Measurements from ENCODE around the gene ISCA2. TPM values are rescaled to one million over a fixed set of nuclear protein-coding genes. Genes with fewer than 3 reads are reported as not detected.

ISCA2 gene
- total RNA-seq, 2 experiments from 2014 or later, result 38.4 to 50.0 TPM

DNA sequence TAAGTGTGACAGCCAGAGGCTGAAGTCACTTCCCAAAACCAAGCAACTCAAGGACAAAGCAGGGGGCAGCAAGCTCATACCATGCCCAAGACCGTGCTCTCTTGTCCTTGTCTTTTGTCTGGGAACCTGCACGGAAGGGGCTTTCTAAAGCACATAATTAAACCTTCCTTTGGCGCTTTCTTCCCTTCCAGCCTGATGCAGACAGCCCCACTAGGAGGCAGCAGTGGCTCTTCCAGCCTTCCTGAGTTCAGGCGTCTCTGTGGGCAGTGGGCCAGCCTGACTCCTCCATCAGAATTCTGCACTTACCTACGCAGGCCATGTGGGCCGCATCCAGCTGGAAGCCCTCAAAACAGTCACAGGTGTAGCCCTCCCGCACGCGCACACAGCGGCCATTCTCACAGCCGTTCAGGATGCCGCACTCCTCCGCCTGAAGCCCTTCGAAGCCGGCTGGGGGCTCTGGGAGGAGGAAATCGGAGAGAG, 7.6 kb downstream of the ISCA2 start:
- Histone ChIP-seq H3K4me2 (ENCODE audit: low read length) (no peak overlapping the region), H3K4me1 (ENCODE audit: insufficient read depth, low read length, poor library complexity, severe bottlenecking) (peaks cover 4% of the 10 kb centered on the region), H3K4me3 (ENCODE audit: low read depth, low read length, poor library complexity, severe bottlenecking) (no peak overlapping the region), H3K9me2 (ENCODE audit: insufficient read depth, low read length) (no peaks in the 10 kb centered on the region), H3K27ac (ENCODE audit: low read depth, low read length, poor library complexity, severe bottlenecking) (no peak overlapping the region), H4K20me1 (ENCODE audit: insufficient read depth, low read length) (no peaks in the 10 kb centered on the region), H3K79me2 (ENCODE audit: insufficient read depth, low read depth, low read length) (no peaks in the 10 kb centered on the region), H3K36me3 (ENCODE audit: insufficient read depth, low read length) (0 out of 2 replicates have a peak, but pooled peaks cover 5% of the 10 kb centered on the region), H2AFZ (ENCODE audit: low read length) (no peak overlapping the region), H3K9me3 (ENCODE audit: low read length) (no peaks in the 10 kb centered on the region)
- POLR2A ChIA-PET, result no interaction called here
- no TSS peak for BruUV-seq (replicated peaks)
- CTCF ChIA-PET (ENCODE audit: unreplicated experiment), result interaction anchor here (1.0 kb wide), 1 partner anchor 24 kb away, joined by 4 read pairs; no protein-coding TSS in a partner anchor
- TF ChIP-seq EZH2phosphoT487 (IDR thresholded peaks at IDR 0.05; ENCODE audit: borderline replicate concordance, low read depth, low read length), result no peak
- TF ChIP-seq, protein P1, sequence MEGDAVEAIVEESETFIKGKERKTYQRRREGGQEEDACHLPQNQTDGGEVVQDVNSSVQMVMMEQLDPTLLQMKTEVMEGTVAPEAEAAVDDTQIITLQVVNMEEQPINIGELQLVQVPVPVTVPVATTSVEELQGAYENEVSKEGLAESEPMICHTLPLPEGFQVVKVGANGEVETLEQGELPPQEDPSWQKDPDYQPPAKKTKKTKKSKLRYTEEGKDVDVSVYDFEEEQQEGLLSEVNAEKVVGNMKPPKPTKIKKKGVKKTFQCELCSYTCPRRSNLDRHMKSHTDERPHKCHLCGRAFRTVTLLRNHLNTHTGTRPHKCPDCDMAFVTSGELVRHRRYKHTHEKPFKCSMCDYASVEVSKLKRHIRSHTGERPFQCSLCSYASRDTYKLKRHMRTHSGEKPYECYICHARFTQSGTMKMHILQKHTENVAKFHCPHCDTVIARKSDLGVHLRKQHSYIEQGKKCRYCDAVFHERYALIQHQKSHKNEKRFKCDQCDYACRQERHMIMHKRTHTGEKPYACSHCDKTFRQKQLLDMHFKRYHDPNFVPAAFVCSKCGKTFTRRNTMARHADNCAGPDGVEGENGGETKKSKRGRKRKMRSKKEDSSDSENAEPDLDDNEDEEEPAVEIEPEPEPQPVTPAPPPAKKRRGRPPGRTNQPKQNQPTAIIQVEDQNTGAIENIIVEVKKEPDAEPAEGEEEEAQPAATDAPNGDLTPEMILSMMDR (conservative IDR thresholded peaks at IDR 0.05; ENCODE audit: low read length), result peak; percentile 67
- intact Hi-C loops (cut with micrococcal nuclease; ENCODE audit: unreplicated experiment), result loop anchor here (5.0 kb wide), 1 partner anchor 106 kb away; no protein-coding TSS in a partner anchor
- peak; percentile 31 for DNase-seq (ENCODE audit: low spot score)

DNA sequence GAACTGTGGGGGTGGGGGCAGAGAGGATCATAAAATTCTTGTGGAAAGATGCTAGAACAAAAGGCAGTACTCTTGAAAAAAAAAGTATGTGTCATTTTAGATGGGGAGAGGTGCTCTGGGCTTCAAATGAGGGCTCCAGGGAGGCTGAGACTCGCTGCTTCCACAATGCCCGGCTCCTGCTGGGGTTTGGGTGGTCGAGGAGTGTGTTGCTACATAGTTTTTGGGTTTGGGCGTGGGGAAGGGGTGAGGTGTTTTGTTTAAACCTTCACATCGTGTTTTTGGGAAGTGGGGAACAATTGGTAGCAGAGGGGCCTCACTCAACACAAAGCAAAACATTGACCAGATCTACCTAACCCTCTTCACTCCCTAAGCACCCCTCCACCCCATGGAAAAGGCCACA, 8.1 kb downstream of the ISCA2 start:
- Histone ChIP-seq H3K79me2 (ENCODE audit: insufficient read depth, low read depth, low read length) (no peaks in the 10 kb centered on the region), H3K27ac (ENCODE audit: low read depth, low read length, poor library complexity, severe bottlenecking) (no peak overlapping the region), H3K36me3 (ENCODE audit: insufficient read depth, low read length) (no peaks in the 10 kb centered on the region), H3K9me3 (ENCODE audit: low read length) (no peaks in the 10 kb centered on the region), H3K4me2 (ENCODE audit: low read length) (no peak overlapping the region), H3K9me2 (ENCODE audit: insufficient read depth, low read length) (no peaks in the 10 kb centered on the region), H2AFZ (ENCODE audit: low read length) (no peak overlapping the region), H3K4me1 (ENCODE audit: insufficient read depth, low read length, poor library complexity, severe bottlenecking) (peaks cover 9% of the 10 kb centered on the region), H3K4me3 (ENCODE audit: low read depth, low read length, poor library complexity, severe bottlenecking) (no peak overlapping the region), H4K20me1 (ENCODE audit: insufficient read depth, low read length) (no peaks in the 10 kb centered on the region)
- no TSS peak for BruUV-seq (replicated peaks)
- POLR2A ChIA-PET, result interaction anchor here (0.7 kb wide), 1 partner anchor 9 kb away, joined by 3 read pairs; the partner anchor contains the start of genes ISCA2 and NPC2
- DNase-seq (ENCODE audit: low spot score), result no peak
- CTCF ChIA-PET (ENCODE audit: unreplicated experiment), result interaction anchor here (0.5 kb wide), 1 partner anchor 21 kb away, joined by 3 read pairs; no protein-coding TSS in a partner anchor
- TF ChIP-seq EZH2phosphoT487 (IDR thresholded peaks at IDR 0.05; ENCODE audit: borderline replicate concordance, low read depth, low read length), result no peak
- TF ChIP-seq, protein P1 (conservative IDR thresholded peaks at IDR 0.05; ENCODE audit: low read length), result no peak
- intact Hi-C loops (cut with micrococcal nuclease; ENCODE audit: unreplicated experiment), result loop anchor here (5.0 kb wide), 1 partner anchor 106 kb away; no protein-coding TSS in a partner anchor

Data from OCI-LY7 (cell line).